ENCODE measurements around the gene SLC50A1.

- TF ChIP-seq CTCF (conservative IDR thresholded peaks at IDR 0.05; ENCODE audit: low read depth, low read length) (no peak), EZH2phosphoT487 (IDR thresholded peaks at IDR 0.05; ENCODE audit: borderline replicate concordance, low read length) (no peak)
These were observed 31.0 kb downstream of the SLC50A1 start for GRCh38 chr1:155166471-155167165.

All from PC-3 (cell line).